Measurements from ENCODE around the gene LCP2. TPM values are rescaled to one million over a fixed set of nuclear protein-coding genes. Genes with fewer than 3 reads are reported as not detected.

LCP2 gene
- total and polyA plus RNA-seq, 2 of the 8 experiments (the other 6 are each of a cell fraction or from before 2014, with no cell fraction given) = 0.26 to 0.33 TPM

- TF ChIP-seq RAD21 (IDR thresholded peaks at IDR 0.05 in 1 of 2, conservative IDR thresholded peaks at IDR 0.05 in 1 of 2; ENCODE audit: low read depth in 2 of 2, low read length in 2 of 2) = no peak
- TF ChIP-seq SP2 (IDR thresholded peaks at IDR 0.05; ENCODE audit: low read length) = no peak
- no peak for TF ChIP-seq MAX (IDR thresholded peaks at IDR 0.05)
- no peak for TF ChIP-seq KDM4A (IDR thresholded peaks at IDR 0.05; ENCODE audit: low read depth, low read length, severe bottlenecking)
- TF ChIP-seq HDAC2 (IDR thresholded peaks at IDR 0.05; ENCODE audit: borderline replicate concordance in 1 of 2, low read depth in 2 of 2, low read length in 2 of 2) = no peak
- TF ChIP-seq ASH2L (IDR thresholded peaks at IDR 0.05; ENCODE audit: low read length) = no peak
Observed at GRCh38 chr5:170297589-170298462, at the start of gene LCP2 (continued).

All from H1 (cell line).